NT2/D1 (cell line): Measurements from ENCODE around the gene RPS6KA5.

ENCODE experiments used
- YY1 ChIP-seq: IDR thresholded peaks from 2 replicates; pipeline ENCODE4 v1.6.1; 2011; ENCODE audit not compliant: insufficient read length, insufficient read depth
- ZNF274 ChIP-seq: IDR thresholded peaks from 2 replicates; pipeline ENCODE4 v1.6.1; 2011; ENCODE audit warnings: mild to moderate bottlenecking, low read depth, low read length

- TF ChIP-seq YY1 (no peak), ZNF274 (no peak)
Measured at GRCh38 chr14:91016800-91017410, 43.5 kb downstream of the RPS6KA5 start.
